Karpas-422 (cell line): ENCODE measurements around the gene DEAF1. TPM values are rescaled to one million over a fixed set of nuclear protein-coding genes. Genes with fewer than 3 reads are reported as not detected.

Source experiments
- DNase-seq: peaks from one replicate; pipeline ENCODE4 v3.0.0-alpha.2; 2015
- H2AFZ ChIP-seq: fragments of 200-600 bp; sonication (generic); 2 replicates; pipeline ENCODE4 v1.6.1; 2014; ENCODE audit warnings: antibody characterized with exemption, low read length, mixed read lengths
- H3K27ac ChIP-seq: fragments of 200-600 bp; sonication (generic); 2 replicates; pipeline ENCODE4 v1.5.1; 2014; ENCODE audit warnings: mild to moderate bottlenecking, low read length, moderate library complexity
- H3K27me3 ChIP-seq: fragments of 200-600 bp; sonication (generic); 2 replicates; pipeline ENCODE4 v1.6.1; 2014; ENCODE audit warnings: low read length, mixed read lengths
- H3K36me3 ChIP-seq: fragments of 200-600 bp; sonication (generic); 2 replicates; pipeline ENCODE4 v1.6.1; 2014; ENCODE audit warnings: low read length, mixed read lengths; ENCODE audit not compliant: insufficient read depth
- H3K4me1 ChIP-seq: fragments of 200-600 bp; sonication (generic); 2 replicates; pipeline ENCODE4 v1.6.1; 2014; ENCODE audit warnings: mild to moderate bottlenecking, low read length, mixed read lengths
- H3K4me2 ChIP-seq: fragments of 200-600 bp; sonication (generic); 2 replicates; pipeline ENCODE4 v1.6.1; 2014; ENCODE audit warnings: low read length, low read depth, mild to moderate bottlenecking; ENCODE audit not compliant: poor library complexity, severe bottlenecking
- H3K4me3 ChIP-seq: fragments of 200-600 bp; sonication (generic); 2 replicates; pipeline ENCODE4 v1.5.1; 2014; ENCODE audit warnings: mild to moderate bottlenecking, antibody characterized with exemption, low read length, mixed read lengths
- H3K79me2 ChIP-seq: fragments of 200-600 bp; sonication (generic); 2 replicates; pipeline ENCODE4 v1.6.1; 2014; ENCODE audit warnings: mild to moderate bottlenecking, low read length, mixed read lengths
- H3K9ac ChIP-seq: fragments of 200-600 bp; sonication (generic); 2 replicates; pipeline ENCODE4 v1.6.0; 2014; ENCODE audit warnings: low read length
- H3K9me2 ChIP-seq: fragments of 200-600 bp; sonication (generic), shearing (Covaris generic); replicated peaks from 2 replicates; pipeline ENCODE4 v1.6.0; 2014; ENCODE audit warnings: mild to moderate bottlenecking, low read length, moderate library complexity; ENCODE audit not compliant: insufficient read depth
- H3K9me3 ChIP-seq: fragments of 300-700, 200-600 bp; sonication (generic); 2 replicates; pipeline ENCODE4 v1.6.1; 2014; ENCODE audit warnings: low read length, mixed read lengths
- H4K20me1 ChIP-seq: fragments of 200-600 bp; sonication (generic); 2 replicates; pipeline ENCODE4 v1.6.1; 2014; ENCODE audit warnings: mild to moderate bottlenecking, antibody characterized with exemption, low read length, low read depth; ENCODE audit not compliant: insufficient read depth
- total RNA-seq: library from RNA; depleted of rRNA; stranded (reverse); fragments of >200 nt; shearing (Covaris generic); gene quantifications from 2 replicates; pipeline ENCODE4 v1.2.3, GENCODE V29; 2014; ENCODE audit warnings: low replicate concordance

The DEAF1 gene
- total RNA-seq, 1 experiment from 2014 or later, result 35.9 TPM

DNA sequence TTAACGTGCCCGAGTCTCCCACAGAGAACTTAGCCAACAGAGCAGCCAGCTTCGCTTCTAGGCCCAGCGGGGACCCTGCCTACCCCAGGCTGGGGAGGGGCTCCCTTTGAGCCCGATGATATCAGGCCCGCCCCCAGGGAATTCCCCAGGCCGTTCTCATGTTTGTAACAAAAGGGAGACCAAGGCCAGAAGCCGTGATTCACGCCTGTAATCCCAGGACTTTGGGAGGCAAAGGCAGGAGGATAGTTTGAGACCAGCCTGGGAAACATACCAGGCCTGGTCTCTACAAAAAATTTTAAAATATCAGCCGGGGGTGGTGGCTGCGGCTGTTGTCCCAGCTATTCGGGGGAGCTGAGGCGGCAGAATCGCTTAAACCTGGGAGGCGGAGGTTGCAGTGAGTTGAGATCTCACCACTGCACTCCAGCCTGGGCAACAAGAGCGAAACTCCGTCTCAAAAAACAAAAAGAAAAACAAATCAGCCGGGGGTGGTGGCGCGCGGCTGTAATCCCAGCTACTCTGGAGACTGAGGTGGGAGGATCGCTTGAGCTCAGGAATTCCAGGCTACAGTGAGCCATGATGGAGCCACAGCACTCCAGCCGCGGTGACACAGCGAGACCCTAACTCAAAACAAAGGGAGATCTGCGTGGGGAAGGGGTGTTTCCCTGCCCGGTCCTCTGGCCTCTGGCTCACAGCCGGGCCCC, 56.2 kb downstream of the DEAF1 start:
- no peaks in the 10 kb centered on the region for H3K9me2 ChIP-seq
- no peak overlapping the region for H3K4me2 ChIP-seq
- H2AFZ ChIP-seq, result no peak overlapping the region
- no peaks in the 10 kb centered on the region for H3K9me3 ChIP-seq
- H3K27me3 ChIP-seq, result no peaks in the 10 kb centered on the region
- no peaks in the 10 kb centered on the region for H3K36me3 ChIP-seq
- H3K27ac ChIP-seq, result no peak overlapping the region
- H3K79me2 ChIP-seq, result no peaks in the 10 kb centered on the region
- H3K9ac ChIP-seq, result no peak overlapping the region
- no peak overlapping the region for H3K4me3 ChIP-seq
- H4K20me1 ChIP-seq, result no peaks in the 10 kb centered on the region; the same call in 1 of the 2 replicates
- DNase-seq, result no peak
- no peaks in the 10 kb centered on the region for H3K4me1 ChIP-seq

DNA sequence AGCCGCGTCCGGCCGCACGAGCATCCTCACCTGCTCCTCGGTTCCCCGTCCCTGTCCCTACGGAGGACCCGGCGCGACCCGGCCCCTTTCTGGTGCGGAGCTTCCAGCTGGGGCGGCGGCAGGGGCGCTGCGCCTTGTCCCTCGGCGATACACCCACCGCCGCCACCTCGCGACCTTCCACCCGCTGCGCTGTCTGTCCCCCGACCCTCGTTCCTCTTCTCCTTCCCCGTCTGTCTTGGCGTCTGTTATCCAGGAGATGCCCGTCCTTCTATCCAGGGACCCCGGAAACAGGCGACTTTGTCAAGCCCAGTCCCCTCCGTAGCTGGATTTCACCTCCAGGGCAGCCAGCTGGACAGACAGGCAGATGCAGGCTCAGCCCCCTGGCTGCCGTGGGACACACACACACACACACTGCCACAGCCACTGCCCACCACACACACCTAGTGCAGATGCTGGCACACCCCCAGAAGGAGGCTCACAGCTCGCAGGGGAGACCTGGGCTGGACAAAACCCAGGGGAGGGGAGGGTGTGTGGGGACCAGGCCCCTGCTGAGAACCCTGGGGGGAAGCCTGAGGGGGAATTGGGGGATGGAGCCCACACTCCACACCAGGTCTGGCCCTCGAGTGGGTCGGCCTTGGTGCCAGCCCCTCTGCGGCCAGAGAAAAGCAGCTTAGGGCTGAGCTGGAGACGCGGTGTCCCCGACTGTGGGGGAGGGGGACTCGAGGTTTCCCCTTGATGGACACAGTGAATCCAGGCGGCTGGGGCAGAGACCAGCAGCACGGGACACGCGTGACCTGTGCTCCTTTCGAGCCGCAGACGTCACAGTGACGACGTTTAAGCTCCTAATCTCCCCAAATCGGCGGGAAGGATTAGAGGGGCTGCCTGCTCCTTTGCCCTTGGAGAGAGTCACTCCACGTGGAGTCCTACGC, 57.2 kb downstream of the DEAF1 start:
- H3K4me2 ChIP-seq, result no peak overlapping the region
- H3K9me3 ChIP-seq, result no peaks in the 10 kb centered on the region
- no peak for DNase-seq
- H3K79me2 ChIP-seq, result no peaks in the 10 kb centered on the region
- H3K4me3 ChIP-seq, result no peak overlapping the region
- no peaks in the 10 kb centered on the region for H3K4me1 ChIP-seq
- H4K20me1 ChIP-seq, result no peaks in the 10 kb centered on the region; the same call in 1 of the 2 replicates
- no peak overlapping the region for H3K27ac ChIP-seq
- no peak overlapping the region for H2AFZ ChIP-seq
- H3K9me2 ChIP-seq, result no peaks in the 10 kb centered on the region
- H3K36me3 ChIP-seq, result no peaks in the 10 kb centered on the region
- H3K27me3 ChIP-seq, result no peaks in the 10 kb centered on the region
- H3K9ac ChIP-seq, result no peak overlapping the region

DNA sequence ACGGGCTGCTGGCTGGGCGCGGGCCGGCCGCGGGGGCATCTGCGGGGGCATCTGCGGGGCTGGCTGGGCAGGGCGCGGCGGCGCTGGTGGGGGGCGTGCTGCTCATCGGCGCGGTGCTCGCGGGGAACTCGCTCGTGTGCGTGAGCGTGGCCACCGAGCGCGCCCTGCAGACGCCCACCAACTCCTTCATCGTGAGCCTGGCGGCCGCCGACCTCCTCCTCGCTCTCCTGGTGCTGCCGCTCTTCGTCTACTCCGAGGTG, 57.8 kb downstream of the DEAF1 start:
- H3K9me2 ChIP-seq, result no peaks in the 10 kb centered on the region
- H3K36me3 ChIP-seq, result no peaks in the 10 kb centered on the region
- no peak overlapping the region for H3K9ac ChIP-seq
- no peaks in the 10 kb centered on the region for H3K4me1 ChIP-seq
- H3K4me2 ChIP-seq, result no peak overlapping the region
- H3K9me3 ChIP-seq, result no peaks in the 10 kb centered on the region
- H3K27me3 ChIP-seq, result no peaks in the 10 kb centered on the region
- no peak overlapping the region for H2AFZ ChIP-seq
- no peak overlapping the region for H3K4me3 ChIP-seq
- DNase-seq, result no peak
- no peaks in the 10 kb centered on the region; the same call in 1 of the 2 replicates for H4K20me1 ChIP-seq
- H3K27ac ChIP-seq, result no peak overlapping the region
- no peaks in the 10 kb centered on the region for H3K79me2 ChIP-seq

DNA sequence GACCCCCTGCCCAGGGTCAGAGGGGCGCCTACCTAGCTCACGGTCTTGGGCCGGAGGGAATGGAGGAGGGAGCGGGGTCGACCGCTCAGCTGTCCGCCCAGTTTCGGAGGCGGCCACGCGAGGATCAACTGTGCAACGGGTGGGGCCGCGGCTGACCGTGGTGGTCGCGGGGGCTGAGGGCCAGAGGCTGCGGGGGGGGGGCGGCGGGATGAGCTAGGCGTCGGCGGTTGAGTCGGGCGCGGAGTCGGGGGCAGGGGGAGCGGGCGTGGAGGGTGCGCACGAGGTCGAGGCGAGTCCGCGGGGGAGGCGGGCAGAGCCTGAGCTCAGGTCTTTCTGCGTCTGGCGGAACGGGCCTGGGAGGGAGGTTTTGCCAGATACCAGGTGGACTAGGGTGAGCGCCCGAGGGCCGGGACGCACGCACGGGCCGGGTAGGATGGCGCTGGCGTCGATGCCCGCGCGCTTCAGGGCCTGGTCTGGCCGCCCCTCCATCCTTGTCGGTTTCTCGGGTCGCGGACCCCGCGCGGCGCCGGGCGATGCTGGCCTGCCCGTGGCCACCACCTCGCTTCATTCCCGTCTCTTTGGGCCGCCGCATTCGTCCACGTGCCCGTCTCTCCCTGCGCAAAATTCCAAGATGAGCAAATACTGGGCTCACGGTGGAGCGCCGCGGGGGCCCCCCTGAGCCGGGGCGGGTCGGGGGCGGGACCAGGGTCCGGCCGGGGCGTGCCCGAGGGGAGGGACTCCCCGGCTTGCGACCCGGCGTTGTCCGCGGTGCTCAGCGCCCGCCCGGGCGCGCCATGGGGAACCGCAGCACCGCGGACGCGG, 58.3 kb downstream of the DEAF1 start, which contains the start of gene DRD4:
TSS of gene DRD4 (plus strand) at position 759 of the 822 bp plus-strand sequence. CDS start at position 795, 36 bp downstream.
- Histone ChIP-seq H3K4me2 (no peak within 1 kb of the TSS), H3K4me1 (no peaks in the 10 kb centered on the region), H3K27me3 (no peaks in the 10 kb centered on the region), H4K20me1 (no peaks in the 10 kb centered on the region; the same call in 1 of the 2 replicates), H3K36me3 (no peaks in the 10 kb centered on the region), H3K79me2 (no peaks in the 10 kb centered on the region), H3K4me3 (no peak within 1 kb of the TSS), H2AFZ (no peak within 1 kb of the TSS), H3K9ac (no peak within 1 kb of the TSS), H3K9me3 (no peaks in the 10 kb centered on the region), H3K9me2 (no peaks in the 10 kb centered on the region), H3K27ac (no peak within 1 kb of the TSS)
- DNase-seq, result no peak

DNA sequence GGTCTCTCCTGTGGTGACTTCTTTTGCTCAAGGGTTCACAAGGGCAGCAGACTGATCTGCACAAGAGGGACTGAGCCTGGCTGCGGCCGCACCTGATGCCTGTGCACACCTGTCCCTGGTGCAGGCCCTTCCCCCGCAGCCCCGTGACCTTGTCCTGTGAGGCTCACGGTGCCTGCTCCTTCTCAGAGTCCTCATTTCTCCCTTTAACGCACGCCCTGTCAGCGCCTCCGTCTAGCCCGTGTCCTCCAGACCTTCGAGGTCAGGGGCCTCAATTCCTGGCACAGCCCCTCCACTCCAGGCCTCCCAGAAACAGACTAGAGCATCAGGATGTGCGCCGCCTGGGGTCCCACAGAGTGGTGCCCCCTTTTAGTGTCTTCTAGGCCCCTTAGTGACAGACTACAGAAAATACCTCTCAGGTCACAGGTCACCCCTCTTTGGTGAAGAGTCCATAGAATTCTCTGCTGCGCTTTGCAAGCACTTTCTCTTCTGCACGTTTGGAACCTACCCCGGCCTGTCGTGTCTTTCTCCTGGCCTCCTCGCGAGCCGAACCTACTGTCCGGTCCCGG, 59.0 kb downstream of the DEAF1 start:
- no peaks in the 10 kb centered on the region for H3K9me3 ChIP-seq
- H3K27me3 ChIP-seq, result no peaks in the 10 kb centered on the region
- H3K4me2 ChIP-seq, result no peak overlapping the region
- H3K4me1 ChIP-seq, result no peaks in the 10 kb centered on the region
- H3K4me3 ChIP-seq, result no peak overlapping the region
- H3K79me2 ChIP-seq, result no peaks in the 10 kb centered on the region
- H3K36me3 ChIP-seq, result no peaks in the 10 kb centered on the region
- no peak overlapping the region for H2AFZ ChIP-seq
- no peak overlapping the region for H3K9ac ChIP-seq
- H3K9me2 ChIP-seq, result no peaks in the 10 kb centered on the region
- DNase-seq, result no peak
- H3K27ac ChIP-seq, result no peak overlapping the region
- H4K20me1 ChIP-seq, result no peaks in the 10 kb centered on the region; the same call in 1 of the 2 replicates

DNA sequence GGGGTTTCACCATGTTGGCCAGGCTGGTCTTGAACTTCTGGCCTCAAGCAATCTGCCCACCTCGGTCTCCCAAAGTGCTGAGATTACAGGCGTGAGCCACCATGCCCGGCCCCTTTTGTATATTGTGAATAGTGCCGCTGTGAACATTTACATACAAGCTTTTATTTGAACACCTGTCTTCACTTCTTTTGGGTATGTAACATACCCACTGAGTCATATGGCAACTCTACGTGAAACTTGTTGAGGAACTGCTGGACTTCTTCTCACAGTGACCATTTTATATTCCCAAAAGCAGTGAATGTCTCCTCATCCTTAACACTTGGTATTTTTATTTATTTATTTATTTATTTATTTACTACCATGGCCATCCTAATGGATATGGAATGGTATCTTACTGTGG, 64.2 kb downstream of the DEAF1 start:
- Histone ChIP-seq H3K4me1 (no peaks in the 10 kb centered on the region), H3K9me3 (no peaks in the 10 kb centered on the region), H3K4me3 (no peak overlapping the region), H3K9me2 (no peaks in the 10 kb centered on the region), H3K27me3 (no peaks in the 10 kb centered on the region), H3K27ac (no peak overlapping the region), H3K79me2 (no peaks in the 10 kb centered on the region), H3K9ac (no peak overlapping the region), H3K4me2 (no peak overlapping the region), H2AFZ (no peak overlapping the region), H4K20me1 (no peaks in the 10 kb centered on the region), H3K36me3 (no peaks in the 10 kb centered on the region)
- no peak for DNase-seq

DNA sequence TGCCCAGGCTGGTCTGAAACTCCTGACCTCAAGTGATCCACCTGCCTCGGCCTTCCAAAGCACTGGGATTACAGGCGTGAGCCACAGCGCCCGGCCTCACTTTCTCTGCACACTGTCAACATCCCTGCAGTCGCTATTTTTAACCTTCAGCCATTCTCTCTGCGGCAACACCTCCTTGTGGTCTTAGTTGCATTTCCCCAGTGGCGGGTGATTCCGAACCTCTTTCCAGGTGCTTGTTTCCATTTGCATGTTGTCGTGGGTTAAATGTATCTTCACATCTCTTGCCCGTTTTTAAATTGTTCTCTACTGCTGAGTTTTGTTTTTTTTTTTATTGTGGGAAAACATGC, 65.8 kb downstream of the DEAF1 start:
- no peak overlapping the region for H3K9ac ChIP-seq
- H3K4me2 ChIP-seq, result no peak overlapping the region
- no peaks in the 10 kb centered on the region for H3K4me1 ChIP-seq
- no peaks in the 10 kb centered on the region for H3K27me3 ChIP-seq
- H4K20me1 ChIP-seq, result no peaks in the 10 kb centered on the region
- no peaks in the 10 kb centered on the region for H3K79me2 ChIP-seq
- H3K36me3 ChIP-seq, result no peaks in the 10 kb centered on the region
- DNase-seq, result no peak
- no peak overlapping the region for H2AFZ ChIP-seq
- no peak overlapping the region for H3K4me3 ChIP-seq
- H3K9me2 ChIP-seq, result no peaks in the 10 kb centered on the region
- no peak overlapping the region for H3K27ac ChIP-seq
- no peaks in the 10 kb centered on the region for H3K9me3 ChIP-seq

DNA sequence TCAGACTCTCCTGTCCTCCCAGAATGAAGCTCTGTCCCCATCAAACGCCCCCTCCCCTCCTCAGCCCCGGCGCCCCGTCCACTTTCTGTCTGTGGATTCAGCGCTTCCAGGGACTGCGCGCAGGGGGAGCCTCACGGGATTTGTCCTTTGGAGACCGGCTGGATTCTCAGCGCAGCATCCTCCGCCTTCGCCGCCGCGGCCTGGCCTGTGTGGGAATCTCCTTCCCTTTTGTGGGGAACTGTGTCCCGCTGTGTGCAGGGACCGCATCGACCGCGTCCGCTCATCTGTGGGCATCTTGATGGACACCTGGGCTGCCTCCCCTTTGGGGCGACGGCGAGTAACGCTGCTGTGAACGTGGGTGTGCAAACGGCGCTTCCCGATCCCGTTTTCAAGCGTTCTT, 67.0 kb downstream of the DEAF1 start:
- Histone ChIP-seq H3K27me3 (no peaks in the 10 kb centered on the region), H4K20me1 (no peaks in the 10 kb centered on the region), H3K4me2 (no peak overlapping the region), H3K9me2 (no peaks in the 10 kb centered on the region), H3K79me2 (no peaks in the 10 kb centered on the region), H2AFZ (no peak overlapping the region), H3K9me3 (no peaks in the 10 kb centered on the region), H3K27ac (no peak overlapping the region), H3K36me3 (no peaks in the 10 kb centered on the region), H3K4me1 (no peaks in the 10 kb centered on the region), H3K9ac (no peak overlapping the region), H3K4me3 (no peak overlapping the region)
- DNase-seq, result no peak
